ENCODE data around the gene ARFIP1.

Gene ARFIP1

GRCh38 chr4:152808670-152809069, 28.9 kb downstream of the ARFIP1 start:
- Histone ChIP-seq H3K18ac (ENCODE audit: low read length) (no peak overlapping the region), H3K79me1 (ENCODE audit: low read depth, low read length) (peaks cover 4% of the 10 kb centered on the region), H3K27ac (replicated peaks; ENCODE audit: low read length) (no peak overlapping the region), H3K4ac (ENCODE audit: low read length) (no peak overlapping the region), H2AK5ac (ENCODE audit: low read depth, low read length) (no peak overlapping the region), H3K14ac (ENCODE audit: low read length) (no peak overlapping the region), H3K27me3 (ENCODE audit: control insufficient read depth in 3 of 3, insufficient read depth in 3 of 3, low read depth in 1 of 3, low read length in 3 of 3) (no peaks in the 10 kb centered on the region), H3K4me3 (ENCODE audit: low read length in 2 of 2) (no peak overlapping the region), H3K9me3 (replicated peaks in 1 of 2; ENCODE audit: control insufficient read depth in 2 of 2, insufficient read depth in 1 of 2, low read depth in 1 of 2, low read length in 2 of 2) (peaks cover 0 to 28% of the 10 kb centered on the region in 2 donors), H3K4me2 (ENCODE audit: insufficient read depth, low read length, poor library complexity, severe bottlenecking) (no peak overlapping the region), H3K23ac (ENCODE audit: low read depth, low read length, poor library complexity) (no peak overlapping the region), H2BK15ac (ENCODE audit: low read length) (no peak overlapping the region), H2AFZ (ENCODE audit: low read length) (no peak overlapping the region), H3K36me3 (replicated peaks in 1 of 2; ENCODE audit: control insufficient read depth in 2 of 2, insufficient read depth in 2 of 2, low read length in 2 of 2) (peaks cover 2 to 13% of the 10 kb centered on the region in 2 donors), H3K9ac (ENCODE audit: low read depth, low read length, poor library complexity) (no peak overlapping the region), H2BK120ac (ENCODE audit: low read depth, low read length) (no peak overlapping the region), H2BK12ac (ENCODE audit: low read length) (no peak overlapping the region), H2BK5ac (ENCODE audit: low read length) (no peak overlapping the region), H4K8ac (ENCODE audit: low read depth, low read length) (no peak overlapping the region), H4K91ac (ENCODE audit: low read depth, low read length, poor library complexity) (no peak overlapping the region), H3K4me1 (ENCODE audit: control insufficient read depth in 2 of 2, insufficient read depth in 1 of 2, low read depth in 1 of 2, low read length in 2 of 2) (peaks cover 0 to 2% of the 10 kb centered on the region in 2 donors)
- no peak for DNase-seq (ENCODE audit: low spot score)
- WGBS, 2 donors (ENCODE audit: extremely low coverage in 2 of 2, insufficient read length in 2 of 2, insufficient replicate concordance in 1 of 2), result no CpG with 5 or more reads among the region's 8 CpGs

GRCh38 chr4:152810715-152811287, 31.0 kb downstream of the ARFIP1 start:
- Histone ChIP-seq H3K4me3 (ENCODE audit: low read length in 2 of 2) (no peak overlapping the region), H3K9ac (ENCODE audit: low read depth, low read length, poor library complexity) (no peak overlapping the region), H2BK5ac (ENCODE audit: low read length) (no peak overlapping the region), H2BK120ac (ENCODE audit: low read depth, low read length) (no peak overlapping the region), H3K27me3 (ENCODE audit: control insufficient read depth in 3 of 3, insufficient read depth in 3 of 3, low read depth in 1 of 3, low read length in 3 of 3) (no peaks in the 10 kb centered on the region), H3K4me1 (ENCODE audit: control insufficient read depth in 2 of 2, insufficient read depth in 1 of 2, low read depth in 1 of 2, low read length in 2 of 2) (peaks cover 0 to 2% of the 10 kb centered on the region in 2 donors), H3K4ac (ENCODE audit: low read length) (no peak overlapping the region), H3K27ac (replicated peaks; ENCODE audit: low read length) (no peak overlapping the region), H4K8ac (ENCODE audit: low read depth, low read length) (no peak overlapping the region), H3K79me1 (ENCODE audit: low read depth, low read length) (peaks cover 4% of the 10 kb centered on the region), H2AK5ac (ENCODE audit: low read depth, low read length) (no peak overlapping the region), H3K18ac (ENCODE audit: low read length) (no peak overlapping the region), H2AFZ (ENCODE audit: low read length) (no peak overlapping the region), H3K23ac (ENCODE audit: low read depth, low read length, poor library complexity) (no peak overlapping the region), H3K4me2 (ENCODE audit: insufficient read depth, low read length, poor library complexity, severe bottlenecking) (no peak overlapping the region), H2BK15ac (ENCODE audit: low read length) (no peak overlapping the region), H4K91ac (ENCODE audit: low read depth, low read length, poor library complexity) (no peak overlapping the region), H2BK12ac (ENCODE audit: low read length) (no peak overlapping the region), H3K14ac (ENCODE audit: low read length) (no peak overlapping the region), H3K9me3 (replicated peaks in 1 of 2; ENCODE audit: control insufficient read depth in 2 of 2, insufficient read depth in 1 of 2, low read depth in 1 of 2, low read length in 2 of 2) (peaks cover 8 to 45% of the 10 kb centered on the region in 2 donors), H3K36me3 (replicated peaks in 1 of 2; ENCODE audit: control insufficient read depth in 2 of 2, insufficient read depth in 2 of 2, low read length in 2 of 2) (peaks cover 2 to 17% of the 10 kb centered on the region in 2 donors)
- no CpG with 5 or more reads among the region's 11 CpGs for WGBS, 2 donors (ENCODE audit: extremely low coverage in 2 of 2, insufficient read length in 2 of 2, insufficient replicate concordance in 1 of 2)
- no peak for DNase-seq (ENCODE audit: low spot score)

- H3K4me2 ChIP-seq (ENCODE audit: insufficient read depth, low read length, poor library complexity, severe bottlenecking), result no peak overlapping the region
- no peak overlapping the region for H4K8ac ChIP-seq (ENCODE audit: low read depth, low read length)
- no peak overlapping the region for H3K27ac ChIP-seq (replicated peaks; ENCODE audit: low read length)
- no peak overlapping the region for H2BK15ac ChIP-seq (ENCODE audit: low read length)
- no peak overlapping the region for H2AK5ac ChIP-seq (ENCODE audit: low read depth, low read length)
- H2AFZ ChIP-seq (ENCODE audit: low read length), result no peak overlapping the region
- H3K27me3 ChIP-seq (ENCODE audit: control insufficient read depth in 3 of 3, insufficient read depth in 3 of 3, low read depth in 1 of 3, low read length in 3 of 3), result no peaks in the 10 kb centered on the region
- no peak overlapping the region for H2BK12ac ChIP-seq (ENCODE audit: low read length)
- peaks cover 13 to 44% of the 10 kb centered on the region in 2 donors for H3K36me3 ChIP-seq (replicated peaks in 1 of 2; ENCODE audit: control insufficient read depth in 2 of 2, insufficient read depth in 2 of 2, low read length in 2 of 2)
- H3K4me1 ChIP-seq (ENCODE audit: control insufficient read depth in 2 of 2, insufficient read depth in 1 of 2, low read depth in 1 of 2, low read length in 2 of 2), result no peaks in the 10 kb centered on the region
- no peak overlapping the region for H3K4ac ChIP-seq (ENCODE audit: low read length)
- no peak overlapping the region for H3K18ac ChIP-seq (ENCODE audit: low read length)
- no peak overlapping the region for H2BK120ac ChIP-seq (ENCODE audit: low read depth, low read length)
- H3K9me3 ChIP-seq (replicated peaks in 1 of 2; ENCODE audit: control insufficient read depth in 2 of 2, insufficient read depth in 1 of 2, low read depth in 1 of 2, low read length in 2 of 2), result peaks cover 22 to 53% of the 10 kb centered on the region in 2 donors
- no peak overlapping the region for H3K4me3 ChIP-seq (ENCODE audit: low read length in 2 of 2)
- H2BK5ac ChIP-seq (ENCODE audit: low read length), result no peak overlapping the region
- H4K91ac ChIP-seq (ENCODE audit: low read depth, low read length, poor library complexity), result no peak overlapping the region
- H3K14ac ChIP-seq (ENCODE audit: low read length), result no peak overlapping the region
- no peak overlapping the region for H3K9ac ChIP-seq (ENCODE audit: low read depth, low read length, poor library complexity)
- H3K79me1 ChIP-seq (ENCODE audit: low read depth, low read length), result peaks cover 8% of the 10 kb centered on the region
- no peak for DNase-seq (ENCODE audit: low spot score)
- no peak overlapping the region for H3K23ac ChIP-seq (ENCODE audit: low read depth, low read length, poor library complexity)
Observed at GRCh38 chr4:152815078-152815477, 35.3 kb downstream of the ARFIP1 start.

GRCh38 chr4:152817331-152817730, 37.6 kb downstream of the ARFIP1 start:
- Histone ChIP-seq H3K4me2 (ENCODE audit: insufficient read depth, low read length, poor library complexity, severe bottlenecking) (no peak overlapping the region), H3K36me3 (replicated peaks in 1 of 2; ENCODE audit: control insufficient read depth in 2 of 2, insufficient read depth in 2 of 2, low read length in 2 of 2) (peaks cover 11 to 38% of the 10 kb centered on the region in 2 donors), H3K14ac (ENCODE audit: low read length) (no peak overlapping the region), H3K27ac (replicated peaks; ENCODE audit: low read length) (no peak overlapping the region), H2BK5ac (ENCODE audit: low read length) (no peak overlapping the region), H3K79me1 (ENCODE audit: low read depth, low read length) (peaks cover 4% of the 10 kb centered on the region), H2AFZ (ENCODE audit: low read length) (no peak overlapping the region), H2BK15ac (ENCODE audit: low read length) (no peak overlapping the region), H3K9ac (ENCODE audit: low read depth, low read length, poor library complexity) (no peak overlapping the region), H4K91ac (ENCODE audit: low read depth, low read length, poor library complexity) (no peak overlapping the region), H3K27me3 (ENCODE audit: control insufficient read depth in 3 of 3, insufficient read depth in 3 of 3, low read depth in 1 of 3, low read length in 3 of 3) (no peaks in the 10 kb centered on the region), H3K4ac (ENCODE audit: low read length) (no peak overlapping the region), H3K18ac (ENCODE audit: low read length) (no peak overlapping the region), H3K23ac (ENCODE audit: low read depth, low read length, poor library complexity) (no peak overlapping the region), H2AK5ac (ENCODE audit: low read depth, low read length) (no peak overlapping the region), H3K4me3 (ENCODE audit: low read length in 2 of 2) (no peak overlapping the region), H2BK120ac (ENCODE audit: low read depth, low read length) (no peak overlapping the region), H3K4me1 (ENCODE audit: control insufficient read depth in 2 of 2, insufficient read depth in 1 of 2, low read depth in 1 of 2, low read length in 2 of 2) (no peaks in the 10 kb centered on the region), H2BK12ac (ENCODE audit: low read length) (no peak overlapping the region), H3K9me3 (replicated peaks in 1 of 2; ENCODE audit: control insufficient read depth in 2 of 2, insufficient read depth in 1 of 2, low read depth in 1 of 2, low read length in 2 of 2) (peaks cover 23 to 61% of the 10 kb centered on the region in 2 donors), H4K8ac (ENCODE audit: low read depth, low read length) (no peak overlapping the region)
- DNase-seq (ENCODE audit: low spot score), result no peak

All from neuronal stem cell (in vitro differentiated cells).